Smooth muscle cell (in vitro differentiated cells): ENCODE data around the gene NFIA. TPM values are rescaled to one million over a fixed set of nuclear protein-coding genes. Genes with fewer than 3 reads are reported as not detected.

Experiments used
- DNase-seq: peaks from one replicate; lab custom pipeline; 2025; ENCODE audit not compliant: unreplicated experiment; lab: John Stamatoyannopoulos, UW
- H2AFZ ChIP-seq: fragments of 200-600 bp; sonication (generic); 2 replicates; pipeline ENCODE4 v1.6.0; 2016; ENCODE audit warnings: antibody characterized with exemption, low read depth, mild to moderate bottlenecking
- H3F3A ChIP-seq: fragments of 200-600 bp; sonication (generic); 2 replicates; pipeline ENCODE4 v1.6.0; 2017; ENCODE audit warnings: antibody characterized with exemption, low read depth
- H3K27ac ChIP-seq: fragments of 200-600 bp; sonication (generic); 2 replicates; pipeline ENCODE4 v1.5.1; 2016; ENCODE audit warnings: low read depth, mild to moderate bottlenecking
- H3K27me3 ChIP-seq: fragments of 200-600 bp; sonication (generic); 2 replicates; pipeline ENCODE4 v1.6.1; 2016; ENCODE audit warnings: low read depth, mild to moderate bottlenecking
- H3K36me3 ChIP-seq: fragments of 200-600 bp; sonication (generic); 2 replicates; pipeline ENCODE4 v1.5.1; 2016; ENCODE audit warnings: low read depth
- H3K4me1 ChIP-seq: fragments of 200-600 bp; sonication (generic); 2 replicates; pipeline ENCODE4 v1.5.1; 2016; ENCODE audit warnings: low read depth
- H3K4me2 ChIP-seq: fragments of 200-600 bp; sonication (generic); 2 replicates; pipeline ENCODE4 v1.6.0; 2016; ENCODE audit warnings: mild to moderate bottlenecking
- H3K4me3 ChIP-seq: fragments of 200-600 bp; sonication (generic); 2 replicates; pipeline ENCODE4 v1.5.1; 2016; ENCODE audit warnings: mild to moderate bottlenecking
- H3K79me2 ChIP-seq: fragments of 200-600 bp; sonication (generic); 2 replicates; pipeline ENCODE4 v1.6.0; 2016; ENCODE audit warnings: low read depth, mild to moderate bottlenecking
- H3K9ac ChIP-seq: fragments of 200-600 bp; sonication (generic); 2 replicates; pipeline ENCODE4 v1.6.0; 2016; ENCODE audit warnings: low read depth
- H3K9me3 ChIP-seq: fragments of 200-600 bp; sonication (generic); replicated peaks from 2 replicates; pipeline ENCODE4 v1.5.1; 2016; ENCODE audit warnings: low read depth
- H4K20me1 ChIP-seq: fragments of 200-600 bp; sonication (generic); 2 replicates; pipeline ENCODE4 v1.6.0; 2016; ENCODE audit warnings: low read depth
- WGBS: methylation state at CpG from one replicate; pipeline ENCODE4 v1.1.7; 2016; ENCODE audit warnings: low lambda C conversion rate; 5-methylcytosine and 5-hydroxymethylcytosine counted together
- polyA plus RNA-seq: library from polyadenylated mRNA; unstranded; fragments of >200 nt; fragmentation: Nextera tagmentation; extraction: Ambion mirVana; gene quantifications from 2 replicates; pipeline ENCODE4 v1.2.1, GENCODE V29; 2016
- total RNA-seq: library from RNA; depleted of rRNA; stranded (reverse); fragments of >200 nt; gene quantifications from 2 replicates; pipeline ENCODE4 v1.2.3, GENCODE V29; 2014
- TF ChIP-seq, protein P1 (sequence below): fragments of 200-600 bp; sonication (generic); IDR thresholded peaks from 2 replicates; pipeline ENCODE4 v1.5.1; 2017; ENCODE audit warnings: borderline replicate concordance, mild to moderate bottlenecking, antibody characterized with exemption; ENCODE audit not compliant: insufficient read depth, poor library complexity, severe bottlenecking

NFIA gene
- total and polyA plus RNA-seq, 2 experiments from 2014 or later, result 5.0 to 6.2 TPM

DNA sequence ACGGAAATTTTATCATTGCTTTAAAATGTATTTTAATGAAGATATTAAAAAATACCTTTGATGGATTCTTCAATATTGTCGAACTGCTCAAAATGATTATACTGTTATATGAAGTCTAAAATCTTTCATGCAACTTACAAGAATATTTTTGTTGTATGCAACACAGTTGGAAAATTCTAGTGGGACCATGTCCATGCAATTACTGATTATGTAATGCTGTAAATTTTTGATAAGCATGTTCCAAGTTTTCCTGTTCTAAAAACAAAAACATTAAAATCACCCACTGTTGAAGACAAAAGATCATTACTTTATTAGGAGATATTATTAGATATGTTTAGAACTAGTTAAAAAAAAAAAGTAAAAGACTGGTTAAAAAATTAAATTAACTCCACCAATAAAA lies 132.8 kb downstream of the NFIA start:
- Histone ChIP-seq H3K9me3 (no peaks in the 10 kb centered on the region), H3K79me2 (no peaks in the 10 kb centered on the region), H3K36me3 (no peaks in the 10 kb centered on the region), H3K4me3 (no peak overlapping the region), H3K4me2 (no peak overlapping the region), H2AFZ (no peak overlapping the region), H3K9ac (no peak overlapping the region), H3K27ac (no peak overlapping the region), H3K27me3 (no peaks in the 10 kb centered on the region), H4K20me1 (no peaks in the 10 kb centered on the region), H3K4me1 (no peaks in the 10 kb centered on the region), H3F3A (no peaks in the 10 kb centered on the region)
- DNase-seq, result no peak
- 97% methylated on average over 2 of the region's 2 CpGs for WGBS
- TF ChIP-seq, protein P1, sequence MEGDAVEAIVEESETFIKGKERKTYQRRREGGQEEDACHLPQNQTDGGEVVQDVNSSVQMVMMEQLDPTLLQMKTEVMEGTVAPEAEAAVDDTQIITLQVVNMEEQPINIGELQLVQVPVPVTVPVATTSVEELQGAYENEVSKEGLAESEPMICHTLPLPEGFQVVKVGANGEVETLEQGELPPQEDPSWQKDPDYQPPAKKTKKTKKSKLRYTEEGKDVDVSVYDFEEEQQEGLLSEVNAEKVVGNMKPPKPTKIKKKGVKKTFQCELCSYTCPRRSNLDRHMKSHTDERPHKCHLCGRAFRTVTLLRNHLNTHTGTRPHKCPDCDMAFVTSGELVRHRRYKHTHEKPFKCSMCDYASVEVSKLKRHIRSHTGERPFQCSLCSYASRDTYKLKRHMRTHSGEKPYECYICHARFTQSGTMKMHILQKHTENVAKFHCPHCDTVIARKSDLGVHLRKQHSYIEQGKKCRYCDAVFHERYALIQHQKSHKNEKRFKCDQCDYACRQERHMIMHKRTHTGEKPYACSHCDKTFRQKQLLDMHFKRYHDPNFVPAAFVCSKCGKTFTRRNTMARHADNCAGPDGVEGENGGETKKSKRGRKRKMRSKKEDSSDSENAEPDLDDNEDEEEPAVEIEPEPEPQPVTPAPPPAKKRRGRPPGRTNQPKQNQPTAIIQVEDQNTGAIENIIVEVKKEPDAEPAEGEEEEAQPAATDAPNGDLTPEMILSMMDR, result no peak

DNA sequence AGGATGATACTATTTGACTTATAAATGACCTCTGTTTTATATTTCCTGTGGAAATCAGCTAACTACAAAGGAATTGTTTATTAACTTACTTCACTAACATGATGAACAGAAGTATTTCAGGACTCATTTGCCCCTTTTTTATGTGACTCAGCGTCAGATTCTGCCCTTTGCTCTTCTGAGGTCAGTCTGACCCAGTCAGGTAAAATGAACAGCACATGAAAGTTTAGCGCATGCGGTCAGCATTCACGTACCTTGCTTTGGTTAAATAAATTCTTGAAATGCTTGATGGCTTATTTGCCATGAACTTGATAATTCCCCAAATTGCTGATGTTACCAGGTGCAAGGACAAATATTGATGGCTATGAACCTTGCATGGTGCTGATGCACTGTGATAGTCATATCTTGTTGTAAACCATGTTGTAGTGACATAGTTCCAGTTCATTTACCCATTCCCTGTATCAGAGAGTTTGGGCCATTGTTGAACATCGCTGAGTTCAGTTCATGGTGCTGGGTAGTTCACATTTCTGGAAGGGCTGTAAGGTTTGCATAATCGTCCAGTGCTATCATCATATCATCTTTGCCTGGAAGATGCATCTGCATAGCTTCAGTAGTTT lies 133.4 kb downstream of the NFIA start:
- TF ChIP-seq, protein P1, result no peak
- H3K4me1 ChIP-seq, result no peaks in the 10 kb centered on the region
- no peaks in the 10 kb centered on the region for H3K9me3 ChIP-seq
- no peak overlapping the region for H3K9ac ChIP-seq
- H2AFZ ChIP-seq, result no peak overlapping the region
- H3K4me3 ChIP-seq, result no peak overlapping the region
- no peaks in the 10 kb centered on the region for H3F3A ChIP-seq
- no peaks in the 10 kb centered on the region for H3K36me3 ChIP-seq
- no peaks in the 10 kb centered on the region for H4K20me1 ChIP-seq
- H3K27ac ChIP-seq, result no peak overlapping the region
- H3K27me3 ChIP-seq, result no peaks in the 10 kb centered on the region
- no peaks in the 10 kb centered on the region for H3K79me2 ChIP-seq
- 96% methylated on average over 6 of the region's 6 CpGs for WGBS
- H3K4me2 ChIP-seq, result no peak overlapping the region
- DNase-seq, result no peak

DNA sequence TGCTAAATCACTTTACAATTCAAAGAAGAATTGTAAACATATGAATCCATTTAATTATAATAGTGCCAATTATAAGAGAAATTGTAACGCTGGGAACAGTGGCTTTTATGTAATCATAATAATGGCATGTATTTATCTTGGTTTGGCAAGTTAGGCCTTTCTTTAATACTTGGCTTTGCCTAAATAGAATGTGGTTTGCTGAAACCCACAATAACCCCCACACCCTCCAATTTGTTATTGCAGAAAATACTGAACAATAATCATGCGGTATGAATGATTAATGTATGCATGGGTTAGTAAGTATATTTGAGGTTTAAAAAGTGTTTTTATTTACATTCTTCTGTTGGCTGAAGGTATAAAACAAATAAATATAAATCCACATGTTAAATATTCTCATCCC lies 138.2 kb downstream of the NFIA start:
- Histone ChIP-seq H3F3A (no peaks in the 10 kb centered on the region), H3K79me2 (no peaks in the 10 kb centered on the region), H3K36me3 (no peaks in the 10 kb centered on the region), H3K27ac (no peak overlapping the region), H2AFZ (no peak overlapping the region), H3K9ac (no peak overlapping the region), H3K4me2 (no peak overlapping the region), H3K4me3 (no peak overlapping the region), H3K27me3 (no peaks in the 10 kb centered on the region), H3K4me1 (no peaks in the 10 kb centered on the region), H4K20me1 (no peaks in the 10 kb centered on the region), H3K9me3 (no peaks in the 10 kb centered on the region)
- DNase-seq, result no peak
- TF ChIP-seq, protein P1, result no peak
- 89% methylated on average over 2 of the region's 2 CpGs for WGBS

DNA sequence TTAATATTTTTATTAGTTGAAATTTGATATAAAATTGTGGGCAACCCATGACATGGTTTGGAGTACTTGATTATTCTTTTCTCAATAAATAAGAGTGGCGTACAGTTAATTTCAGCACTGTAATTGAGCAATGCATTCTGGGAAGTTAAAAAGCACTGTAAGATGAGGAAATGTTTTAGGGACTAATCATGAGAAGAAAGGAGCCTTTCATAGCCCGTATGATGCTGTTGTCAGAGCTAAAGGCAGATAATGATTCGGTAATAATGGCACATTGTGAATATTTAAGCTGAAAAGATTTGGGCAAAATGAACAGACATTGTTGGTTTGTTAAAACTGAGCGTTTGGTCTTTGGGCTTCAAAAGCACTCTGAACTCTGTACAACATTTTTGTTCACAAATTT lies 139.3 kb downstream of the NFIA start:
- Histone ChIP-seq H3K4me3 (no peak overlapping the region), H3K9me3 (no peaks in the 10 kb centered on the region), H3K36me3 (no peaks in the 10 kb centered on the region), H3K4me1 (no peaks in the 10 kb centered on the region), H3F3A (no peaks in the 10 kb centered on the region), H4K20me1 (no peaks in the 10 kb centered on the region), H3K9ac (no peak overlapping the region), H3K4me2 (peak overlapping the region; percentile 58), H3K27me3 (no peaks in the 10 kb centered on the region), H3K79me2 (no peaks in the 10 kb centered on the region), H3K27ac (no peak overlapping the region), H2AFZ (peak overlapping the region; percentile 48)
- no peak for DNase-seq
- TF ChIP-seq, protein P1, result no peak
- 54% methylated on average over 4 of the region's 4 CpGs for WGBS
